HepG2 (cell line): ENCODE data around the gene RALY.

ENCODE experiments used
- ATF1 ChIP-seq: IDR thresholded peaks from 2 replicates; pipeline ENCODE4 v1.6.1; 2016; ENCODE audit warnings: mild to moderate bottlenecking, control low read depth
- EZH2 ChIP-seq: conservative IDR thresholded peaks from 2 replicates; pipeline ENCODE4 v1.6.1; 2012; ENCODE audit warnings: mild to moderate bottlenecking, low read depth, low read length, moderate library complexity
- RBFOX2 ChIP-seq: fragments of 200-400 bp; formaldehyde crosslinking; IDR thresholded peaks from 2 replicates; pipeline ENCODE4 v1.6.1; 2017; ENCODE audit warnings: low read depth, mild to moderate bottlenecking, low read length
- TCF12 ChIP-seq, 2 experiments: fragments of 450-650 bp in 1 of 2; sonication (generic) in 1 of 2; formaldehyde crosslinking in 1 of 2; IDR thresholded peaks; 2 replicates each; pipeline versions ENCODE4 v1.6.1 to v1.8.0; 2017 to 2022; ENCODE audit warnings: antibody characterized with exemption in 1 of 2, mild to moderate bottlenecking in 1 of 2, missing genetic modification reagents in 1 of 2, moderate library complexity in 1 of 2
- ZFP37 ChIP-seq: sonication (generic); formaldehyde crosslinking; IDR thresholded peaks from 2 replicates; pipeline ENCODE4 v1.4.0; 2020; ENCODE audit warnings: missing genetic modification reagents, borderline replicate concordance
- ZNF563 ChIP-seq: sonication (generic); formaldehyde crosslinking; IDR thresholded peaks from 2 replicates; pipeline ENCODE4 v1.8.0; 2022; ENCODE audit warnings: mild to moderate bottlenecking, moderate library complexity, missing genetic modification reagents
- ZNF747 ChIP-seq: sonication (generic); formaldehyde crosslinking; IDR thresholded peaks from 2 replicates; pipeline ENCODE4 v1.8.1; 2023; ENCODE audit warnings: missing genetic modification reagents, mild to moderate bottlenecking, borderline replicate concordance
- ZNF782 ChIP-seq: sonication (generic); formaldehyde crosslinking; IDR thresholded peaks from 2 replicates; pipeline ENCODE4 v1.4.0; 2020; ENCODE audit warnings: missing genetic modification reagents, mild to moderate bottlenecking, borderline replicate concordance
- TF ChIP-seq, protein P1 (sequence below): sonication (generic); formaldehyde crosslinking; IDR thresholded peaks from 2 replicates; pipeline ENCODE4 v1.5.0; 2020; ENCODE audit warnings: mild to moderate bottlenecking, missing genetic modification reagents, moderate library complexity
- TF ChIP-seq, protein P2 (sequence below): sonication (generic); formaldehyde crosslinking; IDR thresholded peaks from 2 replicates; pipeline ENCODE4 v1.5.0; 2020; ENCODE audit warnings: missing genetic modification reagents, mild to moderate bottlenecking, borderline replicate concordance
- TF ChIP-seq, protein P3 (sequence below): IDR thresholded peaks from 2 replicates; pipeline ENCODE4 v1.6.1; 2016
- TF ChIP-seq, protein P4 (sequence below): fragments of 450-650 bp; IDR thresholded peaks from 2 replicates; pipeline ENCODE4 v1.6.1; 2017; ENCODE audit warnings: mild to moderate bottlenecking

- no peak for TF ChIP-seq TCF12 (IDR thresholded peaks at IDR 0.05)
- no peak for TF ChIP-seq TCF12 (CRISPR knock-in tag; IDR thresholded peaks at IDR 0.05)
- TF ChIP-seq, protein P1, sequence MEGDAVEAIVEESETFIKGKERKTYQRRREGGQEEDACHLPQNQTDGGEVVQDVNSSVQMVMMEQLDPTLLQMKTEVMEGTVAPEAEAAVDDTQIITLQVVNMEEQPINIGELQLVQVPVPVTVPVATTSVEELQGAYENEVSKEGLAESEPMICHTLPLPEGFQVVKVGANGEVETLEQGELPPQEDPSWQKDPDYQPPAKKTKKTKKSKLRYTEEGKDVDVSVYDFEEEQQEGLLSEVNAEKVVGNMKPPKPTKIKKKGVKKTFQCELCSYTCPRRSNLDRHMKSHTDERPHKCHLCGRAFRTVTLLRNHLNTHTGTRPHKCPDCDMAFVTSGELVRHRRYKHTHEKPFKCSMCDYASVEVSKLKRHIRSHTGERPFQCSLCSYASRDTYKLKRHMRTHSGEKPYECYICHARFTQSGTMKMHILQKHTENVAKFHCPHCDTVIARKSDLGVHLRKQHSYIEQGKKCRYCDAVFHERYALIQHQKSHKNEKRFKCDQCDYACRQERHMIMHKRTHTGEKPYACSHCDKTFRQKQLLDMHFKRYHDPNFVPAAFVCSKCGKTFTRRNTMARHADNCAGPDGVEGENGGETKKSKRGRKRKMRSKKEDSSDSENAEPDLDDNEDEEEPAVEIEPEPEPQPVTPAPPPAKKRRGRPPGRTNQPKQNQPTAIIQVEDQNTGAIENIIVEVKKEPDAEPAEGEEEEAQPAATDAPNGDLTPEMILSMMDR, result no peak
- TF ChIP-seq, protein P2, sequence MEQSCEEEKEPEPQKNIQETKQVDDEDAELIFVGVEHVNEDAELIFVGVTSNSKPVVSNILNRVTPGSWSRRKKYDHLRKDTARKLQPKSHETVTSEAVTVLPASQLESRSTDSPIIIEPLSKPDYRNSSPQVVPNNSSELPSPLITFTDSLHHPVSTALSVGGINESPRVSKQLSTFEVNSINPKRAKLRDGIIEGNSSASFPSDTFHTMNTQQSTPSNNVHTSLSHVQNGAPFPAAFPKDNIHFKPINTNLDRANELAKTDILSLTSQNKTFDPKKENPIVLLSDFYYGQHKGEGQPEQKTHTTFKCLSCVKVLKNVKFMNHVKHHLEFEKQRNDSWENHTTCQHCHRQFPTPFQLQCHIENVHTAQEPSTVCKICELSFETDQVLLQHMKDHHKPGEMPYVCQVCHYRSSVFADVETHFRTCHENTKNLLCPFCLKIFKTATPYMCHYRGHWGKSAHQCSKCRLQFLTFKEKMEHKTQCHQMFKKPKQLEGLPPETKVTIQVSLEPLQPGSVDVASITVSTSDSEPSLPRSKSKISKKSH (CRISPR knock-in tag), result no peak
- TF ChIP-seq, protein P3, sequence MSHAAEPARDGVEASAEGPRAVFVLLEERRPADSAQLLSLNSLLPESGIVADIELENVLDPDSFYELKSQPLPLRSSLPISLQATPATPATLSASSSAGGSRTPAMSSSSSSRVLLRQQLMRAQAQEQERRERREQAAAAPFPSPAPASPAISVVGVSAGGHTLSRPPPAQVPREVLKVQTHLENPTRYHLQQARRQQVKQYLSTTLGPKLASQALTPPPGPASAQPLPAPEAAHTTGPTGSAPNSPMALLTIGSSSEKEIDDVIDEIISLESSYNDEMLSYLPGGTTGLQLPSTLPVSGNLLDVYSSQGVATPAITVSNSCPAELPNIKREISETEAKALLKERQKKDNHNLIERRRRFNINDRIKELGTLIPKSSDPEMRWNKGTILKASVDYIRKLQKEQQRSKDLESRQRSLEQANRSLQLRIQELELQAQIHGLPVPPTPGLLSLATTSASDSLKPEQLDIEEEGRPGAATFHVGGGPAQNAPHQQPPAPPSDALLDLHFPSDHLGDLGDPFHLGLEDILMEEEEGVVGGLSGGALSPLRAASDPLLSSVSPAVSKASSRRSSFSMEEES (CRISPR knock-in tag), result no peak
- TF ChIP-seq ZFP37 (CRISPR knock-in tag), result no peak
- no peak for TF ChIP-seq EZH2
- TF ChIP-seq ZNF782 (CRISPR knock-in tag), result no peak
- TF ChIP-seq, protein P4, sequence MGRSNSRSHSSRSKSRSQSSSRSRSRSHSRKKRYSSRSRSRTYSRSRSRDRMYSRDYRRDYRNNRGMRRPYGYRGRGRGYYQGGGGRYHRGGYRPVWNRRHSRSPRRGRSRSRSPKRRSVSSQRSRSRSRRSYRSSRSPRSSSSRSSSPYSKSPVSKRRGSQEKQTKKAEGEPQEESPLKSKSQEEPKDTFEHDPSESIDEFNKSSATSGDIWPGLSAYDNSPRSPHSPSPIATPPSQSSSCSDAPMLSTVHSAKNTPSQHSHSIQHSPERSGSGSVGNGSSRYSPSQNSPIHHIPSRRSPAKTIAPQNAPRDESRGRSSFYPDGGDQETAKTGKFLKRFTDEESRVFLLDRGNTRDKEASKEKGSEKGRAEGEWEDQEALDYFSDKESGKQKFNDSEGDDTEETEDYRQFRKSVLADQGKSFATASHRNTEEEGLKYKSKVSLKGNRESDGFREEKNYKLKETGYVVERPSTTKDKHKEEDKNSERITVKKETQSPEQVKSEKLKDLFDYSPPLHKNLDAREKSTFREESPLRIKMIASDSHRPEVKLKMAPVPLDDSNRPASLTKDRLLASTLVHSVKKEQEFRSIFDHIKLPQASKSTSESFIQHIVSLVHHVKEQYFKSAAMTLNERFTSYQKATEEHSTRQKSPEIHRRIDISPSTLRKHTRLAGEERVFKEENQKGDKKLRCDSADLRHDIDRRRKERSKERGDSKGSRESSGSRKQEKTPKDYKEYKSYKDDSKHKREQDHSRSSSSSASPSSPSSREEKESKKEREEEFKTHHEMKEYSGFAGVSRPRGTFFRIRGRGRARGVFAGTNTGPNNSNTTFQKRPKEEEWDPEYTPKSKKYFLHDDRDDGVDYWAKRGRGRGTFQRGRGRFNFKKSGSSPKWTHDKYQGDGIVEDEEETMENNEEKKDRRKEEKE, result no peak
- TF ChIP-seq ATF1 (CRISPR knock-in tag), result no peak
- TF ChIP-seq ZNF747 (CRISPR knock-in tag), result no peak
- TF ChIP-seq ZNF563 (CRISPR knock-in tag), result no peak
- no peak for TF ChIP-seq RBFOX2
These were observed 22.0 kb downstream of the RALY start for GRCh38 chr20:34015401-34016335.
